Keratinocyte (primary cell): ENCODE data around the gene STMN3.

Experiments
- CTCF ChIP-seq, 3 experiments: IDR thresholded peaks in 1 of 3; conservative IDR thresholded peaks in 1 of 3; optimal IDR thresholded peaks in 1 of 3; 2 replicates in 2 of 3; 3 replicates in 1 of 3; pipeline versions ENCODE3 to v1.5.1; 2011; ENCODE audit warnings: low read length in 3 of 3, mild to moderate bottlenecking in 3 of 3, moderate library complexity in 2 of 3, control low read depth in 1 of 3, inconsistent platforms in 1 of 3; ENCODE audit not compliant: insufficient read depth in 2 of 3; ENCODE audit errors: extremely low read depth in 1 of 3
- EZH2 ChIP-seq: IDR thresholded peaks from one replicate; pipeline ENCODE4 v1.6.1; 2012; ENCODE audit warnings: inconsistent platforms, mild to moderate bottlenecking, low read length, moderate library complexity

GRCh38 chr20:63657937-63658748 is 4.9 kb upstream of the STMN3 start, which contains the start of gene RTEL1:
- TF ChIP-seq CTCF (optimal IDR thresholded peaks at IDR 0.05 in 1 of 3, IDR thresholded peaks at IDR 0.05 in 1 of 3, conservative IDR thresholded peaks at IDR 0.05 in 1 of 3; ENCODE audit: extremely low read depth in 1 of 3, insufficient read depth in 2 of 3, low read length in 3 of 3) (no peak), EZH2 (no peak)
